Left kidney (tissue), 2 donors: ENCODE measurements around the gene SLC22A1. TPM values are rescaled to one million over a fixed set of nuclear protein-coding genes. Genes with fewer than 3 reads are reported as not detected.
"Not testable (repeated sequence)": the region's sequence is repeated elsewhere in the genome, so short reads cannot be mapped to it uniquely, and the experiment has no call there.

Experiments used
- DNase-seq: peaks from one replicate; pipeline ENCODE4 v3.0.0-alpha.2; 2013
- polyA plus RNA-seq: library from polyadenylated mRNA; unstranded; fragments of 120-200 nt; gene quantifications from one replicate; pipeline ENCODE4 v1.2.1, GENCODE V29; 2013; ENCODE audit not compliant: insufficient read length

The SLC22A1 gene
- polyA plus RNA-seq, 1 donor, result 1.5 TPM

- no peak for DNase-seq
Measured at GRCh38 chr6:160124007-160124406, 2.4 kb downstream of the SLC22A1 start.

- no peak for DNase-seq
Measured at GRCh38 chr6:160124605-160125004, 3.0 kb downstream of the SLC22A1 start.

DNA sequence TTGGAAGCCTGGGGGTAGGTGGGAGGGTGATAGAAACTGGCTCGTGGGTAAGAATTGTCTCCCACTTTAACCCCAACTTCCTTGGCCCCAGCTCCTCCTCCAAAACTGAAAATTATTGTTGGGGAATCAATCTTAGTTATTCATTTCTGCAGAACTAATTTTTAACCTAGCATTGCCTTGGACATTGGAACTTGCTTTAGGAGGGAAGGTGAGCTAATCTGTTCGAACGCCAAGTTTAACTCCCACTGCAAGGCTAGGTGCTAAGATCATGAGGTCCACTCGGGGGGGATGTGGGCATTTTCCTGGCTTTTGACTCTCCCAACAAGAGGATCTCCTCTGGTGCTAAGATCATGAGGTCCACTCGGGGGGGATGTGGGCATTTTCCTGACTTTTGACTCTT, 3.5 kb downstream of the SLC22A1 start:
- DNase-seq, result not testable (repeated sequence)

DNA sequence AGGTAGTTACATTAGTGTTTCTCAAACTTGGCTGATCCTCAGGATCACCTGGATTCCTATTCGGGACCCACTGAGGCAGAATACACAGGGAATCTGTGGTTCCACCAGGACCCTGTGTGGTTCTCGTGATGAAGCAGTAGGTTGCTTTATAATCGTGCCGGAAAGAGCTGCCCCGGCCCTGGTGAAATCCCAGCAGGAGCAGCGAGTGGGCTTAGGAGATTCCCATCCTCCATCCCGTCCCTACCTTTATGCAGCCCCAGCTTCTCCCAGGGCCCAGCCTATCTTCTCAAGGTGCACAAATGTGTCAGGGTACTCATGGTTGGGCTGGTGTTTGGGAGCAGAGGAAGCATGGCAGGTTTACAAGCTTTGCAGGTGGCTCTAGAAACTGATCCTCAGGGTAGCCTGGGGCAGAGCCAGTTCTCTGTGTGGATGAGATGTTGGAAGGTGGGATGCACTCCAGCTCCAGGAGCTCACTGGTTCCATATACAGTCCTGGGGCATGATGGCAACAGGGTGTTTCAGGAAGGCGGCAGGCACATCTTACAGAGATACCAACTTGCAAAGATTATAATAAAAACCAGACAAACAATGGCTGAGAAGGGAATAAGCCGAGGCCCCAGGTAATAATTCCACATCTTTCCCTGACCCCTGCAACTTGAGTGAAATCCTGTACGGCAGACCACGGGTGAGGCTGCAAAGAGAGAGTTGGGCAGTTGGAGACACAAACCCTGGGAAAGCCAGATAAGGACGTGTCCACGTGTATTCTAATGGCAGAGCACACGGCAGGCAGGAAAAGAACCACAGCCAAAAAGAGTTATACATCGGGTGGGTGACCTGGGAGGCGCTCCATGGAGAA, 5.9 kb downstream of the SLC22A1 start:
- no peak for DNase-seq

- no peak for DNase-seq
Measured at GRCh38 chr6:160128125-160128683, 6.6 kb downstream of the SLC22A1 start.

GRCh38 chr6:160128879-160129516, 7.4 kb downstream of the SLC22A1 start:
- no peak for DNase-seq

- DNase-seq, result no peak
Measured at GRCh38 chr6:160129881-160130615, 8.4 kb downstream of the SLC22A1 start.

GRCh38 chr6:160130729-160131484, 9.3 kb downstream of the SLC22A1 start:
- DNase-seq, result no peak

- no peak for DNase-seq
Measured at GRCh38 chr6:160131636-160132296, 10.2 kb downstream of the SLC22A1 start.

DNA sequence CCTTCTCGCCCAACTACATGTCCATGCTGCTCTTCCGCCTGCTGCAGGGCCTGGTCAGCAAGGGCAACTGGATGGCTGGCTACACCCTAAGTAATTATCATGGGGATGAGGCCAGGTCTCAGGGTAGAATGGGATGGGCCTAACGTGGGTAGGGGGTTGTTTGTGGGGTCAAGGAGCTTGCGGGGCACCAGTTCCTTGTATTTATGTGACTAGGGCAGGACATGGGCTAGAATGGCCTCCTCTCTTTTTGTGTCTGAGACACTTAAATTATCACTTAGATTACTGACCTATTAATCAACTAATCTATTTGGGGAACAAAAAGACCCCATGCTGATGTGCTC, 10.7 kb downstream of the SLC22A1 start:
- no peak for DNase-seq

GRCh38 chr6:160132776-160133338, 11.2 kb downstream of the SLC22A1 start:
- no peak for DNase-seq

DNA sequence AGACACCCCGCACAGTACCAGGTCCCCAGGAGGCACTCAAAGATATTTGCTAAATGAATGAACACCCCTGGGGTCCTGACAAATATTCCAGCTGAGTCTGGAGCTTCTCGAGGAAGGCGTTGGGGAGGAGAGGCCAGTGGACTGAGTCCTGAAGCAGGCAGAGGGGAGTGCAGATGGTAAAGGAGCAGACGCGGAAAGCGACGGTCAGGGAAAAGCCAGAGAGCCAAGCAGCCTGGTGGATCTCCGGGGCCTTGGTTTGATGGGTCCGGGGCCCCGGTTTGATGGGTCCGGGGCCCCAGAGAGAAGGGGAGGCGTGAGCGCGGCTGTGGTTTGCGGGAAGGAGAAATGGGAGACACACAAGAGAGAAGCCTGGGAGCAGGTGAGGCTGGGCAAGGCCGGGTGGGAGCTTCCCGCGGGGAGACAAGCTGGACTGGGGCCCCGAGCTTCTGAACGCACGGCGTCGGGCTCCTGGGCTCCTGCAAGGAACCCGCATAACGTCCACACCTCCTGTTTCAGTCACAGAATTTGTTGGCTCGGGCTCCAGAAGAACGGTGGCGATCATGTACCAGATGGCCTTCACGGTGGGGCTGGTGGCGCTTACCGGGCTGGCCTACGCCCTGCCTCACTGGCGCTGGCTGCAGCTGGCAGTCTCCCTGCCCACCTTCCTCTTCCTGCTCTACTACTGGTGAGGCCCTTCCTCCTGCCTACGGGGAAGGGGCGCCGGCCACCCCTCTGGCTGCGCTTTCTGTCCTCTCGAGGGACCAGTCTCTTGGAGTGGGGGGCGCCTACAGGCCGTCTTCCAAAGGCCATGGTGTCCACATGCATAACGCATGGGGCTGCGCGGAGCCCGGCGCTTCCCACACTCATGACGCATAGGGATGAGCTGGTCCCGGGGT, 12.1 kb downstream of the SLC22A1 start:
- DNase-seq, result no peak

GRCh38 chr6:160134337-160134751, 12.7 kb downstream of the SLC22A1 start:
- not testable (repeated sequence) for DNase-seq

GRCh38 chr6:160134779-160135547, 13.3 kb downstream of the SLC22A1 start:
- no peak for DNase-seq

DNA sequence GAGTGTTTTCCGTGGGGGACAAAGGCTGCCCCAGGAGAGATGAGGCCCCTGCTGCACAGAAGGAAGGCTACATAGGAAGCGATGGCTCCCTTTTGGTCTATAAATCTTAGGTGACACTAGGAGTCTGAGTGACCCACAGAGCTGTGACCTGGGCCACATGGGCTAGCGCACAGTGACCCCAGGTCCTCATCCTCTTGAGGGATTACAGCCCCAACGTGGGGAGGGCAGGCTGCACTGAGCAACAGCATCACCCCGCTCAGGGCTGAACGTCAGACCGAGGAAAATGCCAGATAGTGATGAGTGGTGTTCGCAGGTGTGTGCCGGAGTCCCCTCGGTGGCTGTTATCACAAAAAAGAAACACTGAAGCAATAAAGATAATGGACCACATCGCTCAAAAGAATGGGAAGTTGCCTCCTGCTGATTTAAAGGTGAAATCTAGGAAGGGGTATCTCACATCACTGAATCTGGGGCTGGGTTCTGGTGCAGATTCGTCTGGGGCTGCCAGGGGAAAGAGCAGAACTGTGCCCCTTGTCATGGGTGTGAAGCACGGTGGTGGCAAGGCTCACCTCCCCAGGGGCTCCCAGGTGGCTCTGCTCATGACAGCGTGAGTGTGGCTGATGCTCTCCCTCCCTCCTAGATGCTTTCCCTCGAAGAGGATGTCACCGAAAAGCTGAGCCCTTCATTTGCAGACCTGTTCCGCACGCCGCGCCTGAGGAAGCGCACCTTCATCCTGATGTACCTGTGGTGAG, 14.5 kb downstream of the SLC22A1 start:
- no peak for DNase-seq

- DNase-seq, result no peak
Measured at GRCh38 chr6:160137130-160137988, 15.7 kb downstream of the SLC22A1 start.
